Neural cell (in vitro differentiated cells): ENCODE data around the gene RAB3IL1.

Experiments used
- CTCF ChIP-seq: fragments of 450-650 bp; IDR thresholded peaks from 2 replicates; pipeline ENCODE4 v1.5.1; 2014; ENCODE audit warnings: antibody characterized with exemption, mild to moderate bottlenecking, moderate library complexity; ENCODE audit not compliant: poor library complexity, severe bottlenecking
- EP300 ChIP-seq: fragments of 450-650 bp; conservative IDR thresholded peaks from 2 replicates; pipeline ENCODE4 v1.6.1; 2014; ENCODE audit warnings: antibody characterized with exemption, mild to moderate bottlenecking, moderate library complexity; ENCODE audit not compliant: poor library complexity, severe bottlenecking
- EZH2 ChIP-seq: fragments of 200-600, 300-800 bp; shearing (Covaris generic), sonication (generic); IDR thresholded peaks from 2 replicates; pipeline ENCODE4 v1.6.1; 2014; ENCODE audit warnings: antibody characterized with exemption, low read length, borderline replicate concordance, mild to moderate bottlenecking; ENCODE audit not compliant: insufficient read depth, poor library complexity, severe bottlenecking
- RAD21 ChIP-seq: fragments of 450-650 bp; conservative IDR thresholded peaks from 2 replicates; pipeline ENCODE4 v1.6.1; 2014; ENCODE audit warnings: antibody characterized with exemption, mild to moderate bottlenecking, moderate library complexity
- TAF1 ChIP-seq: IDR thresholded peaks from 2 replicates; pipeline ENCODE4 v1.6.1; 2012; ENCODE audit warnings: low read depth

GRCh38 chr11:61883947-61884346 lies 33.4 kb downstream of the RAB3IL1 start:
- no peak for TF ChIP-seq CTCF
- TF ChIP-seq EZH2, result no peak
- no peak for TF ChIP-seq RAD21
- no peak for TF ChIP-seq TAF1
- TF ChIP-seq EP300, result no peak
